A549 (cell line): ENCODE data around the gene TRIM17. TPM values are rescaled to one million over a fixed set of nuclear protein-coding genes. Genes with fewer than 3 reads are reported as not detected.
A peak's percentile ranks its signal among the peaks of the same experiment; 100 is the strongest.

Experiments used
- ATAC-seq, 2 experiments: fragments of 200-7000 bp in 1 of 2; fragments of >200 bp in 1 of 2; cut with Nextera tagmentation in 1 of 2; cut with Tn5 transposase in 1 of 2; 3 replicates each; pipeline versions ENCODE4 v1.8.0 to v1.9.1; 2018 to 2020; ENCODE audit warnings: mild to moderate bottlenecking in 1 of 2, moderate library complexity in 1 of 2
- CTCF ChIA-PET: fragments of 300-600 bp; sonication (Branson Sonifier 250); formaldehyde crosslinking; extraction: SDS; loops from one replicate; lab custom pipeline; 2021; ENCODE audit warnings: antibody characterized with exemption, inconsistent platforms; lab: Yijun Ruan, JAX
- POLR2A ChIA-PET: fragments of 350-600 bp; formaldehyde crosslinking; extraction: SDS; loops from one replicate; lab custom pipeline; 2021; ENCODE audit warnings: antibody characterized with exemption, inconsistent platforms; lab: Yijun Ruan, JAX
- DNase-seq, 2 experiments: peaks; one replicate each; pipeline versions ENCODE4 v3.0.0 to v3.0.0-alpha.2; 2011 to 2016; ENCODE audit warnings: low read depth in 1 of 2, low spot score in 1 of 2
- FAIRE-seq: peaks from 2 replicates; lab custom pipeline; 2011; peaks lifted over from hg19 to GRCh38; lab: Jason Lieb, UNC
- H3K27ac ChIP-seq, 2 experiments: fragments of >200 bp; sonication (Bioruptor Twin); formaldehyde crosslinking; 3 replicates each; pipeline ENCODE4 v1.5.1; 2016 to 2017
- H3K4me1 ChIP-seq: fragments of >200 bp; sonication (Bioruptor Twin); formaldehyde crosslinking; 3 replicates; pipeline ENCODE4 v1.6.1; 2016
- H3K4me2 ChIP-seq: fragments of >200 bp; sonication (Bioruptor Twin); formaldehyde crosslinking; 3 replicates; pipeline ENCODE4 v1.6.1; 2016
- H3K4me3 ChIP-seq: fragments of >200 bp; sonication (Bioruptor Twin); formaldehyde crosslinking; 3 replicates; pipeline ENCODE4 v1.5.1; 2016
- H3K9me3 ChIP-seq: fragments of >200 bp; sonication (Bioruptor Twin); formaldehyde crosslinking; 3 replicates; pipeline ENCODE4 v1.6.1; 2016
- ATOH8 ChIP-seq: fragments of 250-450 bp; sonication (Bioruptor Pico); IDR thresholded peaks from 2 replicates; pipeline ENCODE4 v1.5.0; 2020; ENCODE audit warnings: low read depth, mild to moderate bottlenecking, moderate library complexity
- ELK1 ChIP-seq: fragments of 150-350 bp; IDR thresholded peaks from 2 replicates; pipeline ENCODE4 v1.6.1; 2014; ENCODE audit warnings: low read depth, mild to moderate bottlenecking, low read length
- HES2 ChIP-seq: fragments of >200 bp; sonication (Bioruptor Twin); formaldehyde crosslinking; IDR thresholded peaks from 2 replicates; pipeline ENCODE4 v1.6.1; 2016
- HEYL ChIP-seq: fragments of 250-450 bp; sonication (Bioruptor Pico); IDR thresholded peaks from 2 replicates; pipeline ENCODE4 v1.8.0; 2021; ENCODE audit warnings: mild to moderate bottlenecking, moderate library complexity
- HMGXB4 ChIP-seq: fragments of 250-450 bp; sonication (Bioruptor Pico); IDR thresholded peaks from 2 replicates; pipeline ENCODE4 v1.5.0; 2021; ENCODE audit warnings: mild to moderate bottlenecking, moderate library complexity, borderline replicate concordance
- JUNB ChIP-seq: fragments of >200 bp; sonication (Bioruptor Twin); formaldehyde crosslinking; IDR thresholded peaks from 2 replicates; pipeline ENCODE4 v1.6.1; 2016
- KDM1A ChIP-seq: fragments of 200-600 bp; sonication (generic); IDR thresholded peaks from 2 replicates; pipeline ENCODE4 v1.6.1; 2016; ENCODE audit warnings: low read depth, mild to moderate bottlenecking
- MAFK ChIP-seq: fragments of 450-650 bp; IDR thresholded peaks from 2 replicates; pipeline ENCODE4 v1.6.1; 2014; ENCODE audit not compliant: partially characterized antibody
- MAZ ChIP-seq: fragments of 150-350 bp; IDR thresholded peaks from 2 replicates; pipeline ENCODE4 v1.6.1; 2014; ENCODE audit warnings: antibody characterized with exemption, low read depth, low read length, borderline replicate concordance
- NFE2L2 ChIP-seq: fragments of 150-350 bp; conservative IDR thresholded peaks from 2 replicates; pipeline ENCODE4 v1.6.1; 2014; ENCODE audit warnings: low read length
- POLR2AphosphoS2 ChIP-seq: conservative IDR thresholded peaks from 2 replicates; pipeline ENCODE4 v1.6.1; 2012; ENCODE audit warnings: low read length, improper control_type of control experiment, inconsistent platforms
- RAD21 ChIP-seq, 2 experiments: fragments of >200 bp in 1 of 2; sonication (Bioruptor Twin) in 1 of 2; formaldehyde crosslinking in 1 of 2; IDR thresholded peaks in 1 of 2; conservative IDR thresholded peaks in 1 of 2; 2 replicates in 1 of 2; 3 replicates in 1 of 2; pipeline ENCODE4 v1.6.1; 2012 to 2018; ENCODE audit warnings: inconsistent platforms in 1 of 2
- RARB ChIP-seq: fragments of 250-450 bp; sonication (Bioruptor Pico); IDR thresholded peaks from 2 replicates; pipeline ENCODE4 v1.8.0; 2021; ENCODE audit warnings: mild to moderate bottlenecking, moderate library complexity
- RFX5 ChIP-seq: fragments of 450-650 bp; IDR thresholded peaks from 2 replicates; pipeline ENCODE4 v1.7.1; 2014; ENCODE audit warnings: antibody characterized with exemption, mild to moderate bottlenecking, moderate library complexity
- TP53 ChIP-seq: fragments of 250-450 bp; sonication (Bioruptor Pico); IDR thresholded peaks from 2 replicates; pipeline ENCODE4 v1.5.0; 2021; ENCODE audit warnings: mild to moderate bottlenecking, moderate library complexity
- USF2 ChIP-seq: fragments of 450-650 bp; IDR thresholded peaks from 2 replicates; pipeline ENCODE4 v1.6.1; 2014; ENCODE audit warnings: antibody characterized with exemption
- ZSCAN20 ChIP-seq: fragments of 250-450 bp; sonication (Bioruptor Pico); IDR thresholded peaks from 2 replicates; pipeline ENCODE4 v1.8.0; 2022; ENCODE audit warnings: mild to moderate bottlenecking, moderate library complexity
- WGBS: methylation state at CpG from one replicate; pipeline ENCODE4 v1.1.6; 2017; ENCODE audit errors: missing lambda C conversion rate; 5-methylcytosine and 5-hydroxymethylcytosine counted together
- polyA plus RNA-seq, 4 experiments: library from polyadenylated mRNA; depleted of rRNA in 3 of 4; stranded (reverse); fragments of >200 nt; fragmentation: RNase III in 1 of 4; extraction: RNeasy Plus Mini Kit Qiagen cat#74134 plus additional on column Dnase treatment in 1 of 4; gene quantifications; 2 replicates in 3 of 4; 3 replicates in 1 of 4; pipeline ENCODE4 v1.2.3, GENCODE V29; 2011 to 2017

Gene TRIM17
- polyA plus RNA-seq, 2 of the 4 experiments (the other 2 are of a cell fraction), result not detected

GRCh38 chr1:228454238-228454637, 37.6 kb upstream of the TRIM17 start:
- FAIRE-seq (no peak), DNase-seq (no peak), ATAC-seq (no peak)
- POLR2A ChIA-PET, result no interaction called here
- no peak for TF ChIP-seq RAD21 (conservative IDR thresholded peaks at IDR 0.05 in 1 of 2, IDR thresholded peaks at IDR 0.05 in 1 of 2)
- no peak for TF ChIP-seq TP53 (CRISPR knock-in tag)
- TF ChIP-seq ELK1, result no peak
- TF ChIP-seq JUNB, result no peak
- peaks cover 19% of the 10 kb centered on the region for H3K4me1 ChIP-seq
- no peak overlapping the region for H3K4me3 ChIP-seq
- H3K4me2 ChIP-seq, result no peak overlapping the region
- 83% methylated on average over 1 of the region's 1 CpG for WGBS
- CTCF ChIA-PET, result no interaction called here
- no peak overlapping the region for H3K27ac ChIP-seq
- H3K9me3 ChIP-seq, result no peaks in the 10 kb centered on the region

- ChIA-PET CTCF (interaction anchor here (1.4 kb wide), 1 partner anchor 21 kb away, joined by 4 read pairs; no protein-coding TSS in a partner anchor), POLR2A (no interaction called here)
- no peaks in the 10 kb centered on the region for H3K9me3 ChIP-seq
- no peak for FAIRE-seq
- no peak for DNase-seq
- WGBS, result 100% methylated on average over 3 of the region's 3 CpGs
- H3K27ac ChIP-seq, result peak overlapping the region in 1 of 2 experiments; percentile 75; a peak in 2 of 6 replicates
- H3K4me1 ChIP-seq, result peaks cover 19% of the 10 kb centered on the region
- H3K4me2 ChIP-seq, result no peak overlapping the region; the same call in 1 of the 3 replicates
- H3K4me3 ChIP-seq, result no peak overlapping the region
- TF ChIP-seq JUNB, result no peak
- no peak for TF ChIP-seq NFE2L2
- TF ChIP-seq MAZ, result no peak
- no peak for TF ChIP-seq HMGXB4 (CRISPR knock-in tag)
- no peak for TF ChIP-seq HEYL (CRISPR knock-in tag)
- TF ChIP-seq POLR2AphosphoS2, result no peak
- TF ChIP-seq USF2, result no peak
- no peak for TF ChIP-seq RFX5
- TF ChIP-seq ATOH8 (CRISPR knock-in tag), result no peak
- no peak for TF ChIP-seq HES2
- TF ChIP-seq RARB, result no peak
- TF ChIP-seq ZSCAN20 (CRISPR knock-in tag), result no peak
- no peak for ATAC-seq
These were observed 37.0 kb upstream of the TRIM17 start for GRCh38 chr1:228453614-228454013.

- ATAC-seq (no peak; a peak in 1 of 6 replicates), FAIRE-seq (no peak), DNase-seq (no peak)
- CTCF ChIA-PET, result interaction anchor here (1.4 kb wide), 1 partner anchor 22 kb away, joined by 4 read pairs; no protein-coding TSS in a partner anchor
- TF ChIP-seq MAFK (no peak), KDM1A (no peak)
- peak overlapping the region in 1 of 2 experiments; percentile 75; a peak in 3 of 6 replicates for H3K27ac ChIP-seq
- WGBS, result 62% methylated on average over 9 of the region's 10 CpGs
- POLR2A ChIA-PET, result no interaction called here
- H3K4me3 ChIP-seq, result no peak overlapping the region
- H3K4me2 ChIP-seq, result peak overlapping the region; percentile 43
- H3K4me1 ChIP-seq, result peaks cover 19% of the 10 kb centered on the region
- H3K9me3 ChIP-seq, result no peaks in the 10 kb centered on the region
These were observed 36.4 kb upstream of the TRIM17 start for GRCh38 chr1:228453022-228453560.
